ENCODE results near the gene ITIH1. TPM values are rescaled to one million over a fixed set of nuclear protein-coding genes. Genes with fewer than 3 reads are reported as not detected.

Gene ITIH1
- total RNA-seq, 1 experiment from 2014 or later, result not detected

DNA sequence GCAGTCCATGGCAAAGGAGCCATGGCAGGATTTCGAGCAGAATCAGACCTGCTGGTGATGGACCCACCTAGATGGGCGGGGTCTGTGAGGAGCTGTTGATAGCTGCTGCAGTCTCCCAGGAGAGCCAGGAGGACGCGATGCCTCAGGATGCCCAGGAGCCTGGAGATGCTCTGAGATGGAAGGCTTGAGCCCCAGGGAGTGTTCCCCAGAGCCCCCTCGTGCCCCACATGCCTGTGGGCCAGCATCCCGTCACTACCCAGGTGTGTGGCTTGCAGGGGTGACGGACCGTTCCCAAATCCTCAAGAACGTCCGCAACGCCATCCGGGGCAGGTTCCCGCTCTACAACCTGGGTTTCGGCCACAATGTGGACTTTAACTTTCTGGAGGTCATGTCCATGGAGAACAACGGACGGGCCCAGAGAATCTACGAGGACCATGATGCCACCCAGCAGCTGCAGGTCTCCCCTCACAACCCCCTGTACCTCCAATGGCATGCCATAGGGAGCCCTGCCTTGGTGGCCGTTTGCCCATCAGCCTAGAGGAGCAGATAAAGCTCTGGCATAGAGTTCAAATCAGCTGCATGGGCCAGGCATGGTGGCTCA lies 6.7 kb downstream of the ITIH1 start:
- Histone ChIP-seq H3K4me3 (no peak overlapping the region), H3K9me3 (no peaks in the 10 kb centered on the region), H3K36me3 (no peaks in the 10 kb centered on the region), H3K27me3 (no peaks in the 10 kb centered on the region)
- no peak for DNase-seq

DNA sequence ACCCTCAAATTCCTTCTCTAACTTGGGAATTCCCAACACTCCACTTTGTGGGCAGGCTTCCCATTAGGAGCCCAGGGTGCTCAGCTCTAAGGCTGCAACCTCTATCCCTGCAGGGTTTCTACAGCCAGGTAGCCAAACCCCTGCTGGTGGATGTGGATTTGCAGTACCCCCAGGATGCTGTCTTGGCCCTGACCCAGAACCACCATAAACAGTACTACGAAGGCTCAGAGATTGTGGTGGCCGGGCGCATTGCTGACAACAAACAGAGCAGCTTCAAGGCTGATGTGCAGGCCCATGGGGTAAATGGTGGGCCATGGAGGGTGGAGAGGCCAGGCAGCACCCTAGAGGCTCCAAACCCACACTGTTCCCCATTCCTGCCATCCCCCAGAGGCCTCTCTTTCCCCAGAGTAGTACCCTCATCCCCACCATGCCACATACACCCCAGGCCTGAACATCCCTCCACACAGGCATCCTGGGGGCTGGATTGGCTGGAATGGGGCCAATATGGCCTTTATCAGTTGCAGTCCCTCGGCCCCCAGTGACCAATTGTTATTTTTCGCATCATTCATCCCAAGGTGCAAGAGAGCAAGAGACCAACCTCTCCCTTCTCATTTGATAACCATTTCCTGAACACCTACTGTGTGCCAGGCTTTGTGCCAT lies 7.7 kb downstream of the ITIH1 start:
- no peak for DNase-seq
- no peaks in the 10 kb centered on the region for H3K36me3 ChIP-seq
- no peak overlapping the region for H3K4me3 ChIP-seq
- no peaks in the 10 kb centered on the region for H3K27me3 ChIP-seq
- no peaks in the 10 kb centered on the region for H3K9me3 ChIP-seq

DNA sequence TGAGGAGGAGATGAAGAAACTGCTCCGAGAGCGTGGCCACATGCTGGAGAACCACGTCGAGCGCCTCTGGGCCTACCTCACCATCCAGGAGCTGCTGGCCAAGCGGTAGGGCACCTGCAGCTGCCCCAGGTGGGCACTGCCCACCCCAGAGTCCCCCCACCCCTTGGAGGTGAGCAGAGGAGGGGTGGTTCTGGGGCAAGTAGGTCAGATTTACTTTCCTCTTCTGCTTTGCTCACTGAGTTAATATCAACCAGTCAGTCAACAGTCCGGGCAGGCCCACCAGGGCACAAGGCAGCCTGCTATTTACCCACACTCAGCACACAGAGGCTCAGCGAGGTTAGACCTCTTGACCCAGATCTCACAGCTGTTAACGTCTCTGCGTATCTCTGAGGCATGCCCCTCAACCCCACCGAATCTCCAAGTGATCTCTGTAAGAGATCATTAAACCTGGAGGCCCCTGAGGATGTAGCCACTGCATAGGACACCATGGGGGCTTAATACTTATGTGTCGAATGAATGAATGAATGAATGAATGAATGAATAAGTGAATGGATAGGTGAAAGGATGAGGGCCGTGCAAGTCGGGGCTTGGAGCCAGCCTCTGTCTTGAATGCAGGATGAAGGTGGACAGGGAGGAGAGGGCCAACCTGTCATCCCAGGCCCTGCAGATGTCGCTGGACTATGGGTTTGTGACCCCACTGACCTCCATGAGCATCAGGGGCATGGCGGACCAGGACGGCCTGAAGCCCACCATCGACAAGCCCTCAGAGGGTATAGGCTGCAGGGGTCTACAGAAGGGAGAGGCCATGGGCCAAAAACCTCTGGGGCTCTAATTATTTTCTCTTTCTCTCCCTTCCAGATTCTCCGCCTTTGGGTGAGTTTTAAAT lies 9.2 kb downstream of the ITIH1 start:
- DNase-seq, result no peak
- Histone ChIP-seq H3K36me3 (no peaks in the 10 kb centered on the region), H3K4me3 (no peak overlapping the region), H3K9me3 (no peaks in the 10 kb centered on the region), H3K27me3 (no peaks in the 10 kb centered on the region)

DNA sequence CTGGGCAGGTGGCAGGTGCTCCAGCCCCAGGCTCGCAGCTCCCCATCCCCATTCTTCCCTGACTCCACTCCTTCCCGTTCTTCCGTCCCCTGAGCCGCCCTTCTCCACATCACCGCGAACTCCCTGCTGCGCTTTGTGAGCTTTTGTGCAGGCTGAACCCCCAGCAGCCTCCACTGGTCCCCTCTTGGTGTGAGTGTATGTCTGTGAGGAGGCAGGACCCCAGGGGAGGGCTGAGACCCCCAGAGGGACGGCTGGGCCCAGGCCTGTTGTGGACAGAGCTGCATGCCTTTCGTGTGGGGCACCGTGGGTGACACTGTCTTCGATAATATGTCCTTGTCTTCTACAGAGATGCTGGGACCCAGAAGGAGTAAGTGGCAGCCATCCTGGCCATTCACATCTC lies 9.8 kb downstream of the ITIH1 start:
- no peaks in the 10 kb centered on the region for H3K27me3 ChIP-seq
- DNase-seq, result no peak
- H3K9me3 ChIP-seq, result no peaks in the 10 kb centered on the region
- H3K4me3 ChIP-seq, result no peak overlapping the region
- H3K36me3 ChIP-seq, result no peaks in the 10 kb centered on the region

DNA sequence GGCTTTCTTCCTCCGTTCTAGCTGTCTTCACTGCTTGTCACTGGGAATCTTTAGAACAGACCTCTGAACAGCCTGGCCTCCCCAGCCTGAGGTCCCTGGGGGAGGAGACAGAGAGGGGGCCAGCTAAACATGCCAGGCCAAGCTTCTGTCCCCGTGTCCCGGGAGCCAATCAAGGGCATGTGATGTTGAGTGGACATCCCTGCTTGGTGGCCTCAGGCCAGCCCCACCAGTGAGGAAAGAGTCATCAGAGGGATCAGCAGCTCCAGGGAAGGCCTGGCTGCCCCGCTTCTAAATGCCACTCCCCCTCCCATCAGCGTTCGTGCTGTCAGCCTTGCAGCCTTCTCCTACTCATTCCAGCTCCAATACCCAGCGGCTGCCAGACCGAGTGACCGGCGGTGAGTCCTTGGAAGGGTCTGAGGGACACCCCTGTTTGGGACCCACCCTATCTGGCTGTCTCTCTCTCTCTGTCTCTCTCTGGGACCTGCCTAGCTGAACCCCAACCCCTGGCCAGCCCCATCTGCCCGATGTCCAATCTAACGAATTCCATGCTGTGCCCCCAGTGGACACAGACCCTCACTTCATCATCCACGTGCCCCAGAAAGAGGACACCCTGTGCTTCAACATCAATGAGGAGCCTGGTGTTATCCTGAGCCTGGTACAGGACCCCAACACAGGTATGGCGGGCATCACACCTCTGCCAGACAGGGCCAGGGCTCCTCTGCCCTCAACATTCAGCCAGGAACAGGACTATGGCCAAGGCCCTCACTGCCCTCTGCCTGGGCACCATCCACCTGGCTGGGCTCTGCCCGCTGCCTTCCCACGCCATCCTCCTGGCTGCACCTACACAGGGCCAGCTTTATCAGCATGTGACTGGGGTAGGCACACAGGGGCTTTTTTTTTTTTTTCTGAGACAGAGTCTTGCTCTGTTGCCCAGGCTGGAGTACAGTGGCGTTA lies 10.6 kb downstream of the ITIH1 start:
- no peak overlapping the region for H3K4me3 ChIP-seq
- no peaks in the 10 kb centered on the region for H3K27me3 ChIP-seq
- no peaks in the 10 kb centered on the region for H3K36me3 ChIP-seq
- no peak for DNase-seq
- no peaks in the 10 kb centered on the region for H3K9me3 ChIP-seq

DNA sequence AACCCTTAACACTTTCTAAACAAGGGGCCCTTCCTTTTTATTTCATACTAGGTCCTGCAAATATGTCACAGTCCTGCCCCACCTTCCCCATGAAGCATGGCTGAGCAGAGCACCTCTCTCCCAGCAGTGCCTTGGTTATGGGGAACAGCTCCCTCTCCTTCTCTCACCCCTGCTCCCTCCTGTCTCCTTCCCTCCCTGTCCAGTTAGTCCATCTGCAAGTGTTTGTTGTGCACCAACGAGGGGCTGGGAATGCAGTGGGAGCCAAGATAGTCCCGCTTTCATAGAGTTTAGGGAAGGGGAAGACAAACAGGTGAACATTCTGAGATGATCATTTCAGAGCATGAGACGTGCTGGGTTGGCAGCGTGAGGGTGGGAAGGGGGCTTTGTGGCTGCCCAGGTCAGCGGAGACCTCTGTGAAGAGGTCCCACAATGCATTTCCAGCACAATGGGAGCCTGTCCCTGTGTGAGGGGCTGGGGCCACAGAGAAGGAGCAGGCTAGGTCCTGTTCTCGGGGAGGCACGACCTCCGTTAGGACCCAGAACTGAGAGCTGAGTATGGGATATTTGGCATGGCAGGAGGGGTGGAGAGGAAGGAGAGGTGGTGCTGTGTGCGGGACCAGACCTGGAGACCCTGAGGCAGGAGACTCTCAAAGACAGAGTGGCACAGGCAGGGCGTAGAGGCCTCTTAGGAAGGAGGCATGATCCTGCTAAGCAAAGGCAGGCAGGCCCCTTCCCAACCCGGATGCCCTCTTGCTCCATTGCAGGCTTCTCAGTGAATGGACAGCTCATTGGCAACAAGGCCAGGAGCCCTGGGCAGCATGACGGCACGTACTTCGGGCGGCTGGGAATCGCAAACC lies 11.7 kb downstream of the ITIH1 start:
- H3K4me3 ChIP-seq, result no peak overlapping the region
- DNase-seq, result no peak
- no peaks in the 10 kb centered on the region for H3K36me3 ChIP-seq
- no peaks in the 10 kb centered on the region for H3K9me3 ChIP-seq
- H3K27me3 ChIP-seq, result no peaks in the 10 kb centered on the region

DNA sequence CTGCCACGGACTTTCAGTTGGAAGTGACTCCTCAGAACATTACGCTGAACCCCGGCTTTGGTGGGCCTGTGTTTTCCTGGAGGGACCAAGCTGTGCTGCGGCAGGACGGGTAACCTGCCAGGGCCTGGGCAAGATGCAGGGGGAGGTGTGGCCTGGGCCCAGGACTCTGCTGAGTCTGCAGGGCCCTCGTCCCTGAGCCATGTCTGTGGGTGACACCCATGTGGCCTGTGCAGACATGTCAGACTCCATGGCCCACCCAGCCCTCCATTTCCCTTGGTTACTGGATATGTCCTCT lies 12.3 kb downstream of the ITIH1 start:
- H3K36me3 ChIP-seq, result no peaks in the 10 kb centered on the region
- H3K9me3 ChIP-seq, result no peaks in the 10 kb centered on the region
- H3K4me3 ChIP-seq, result no peak overlapping the region
- H3K27me3 ChIP-seq, result no peaks in the 10 kb centered on the region
- no peak for DNase-seq

DNA sequence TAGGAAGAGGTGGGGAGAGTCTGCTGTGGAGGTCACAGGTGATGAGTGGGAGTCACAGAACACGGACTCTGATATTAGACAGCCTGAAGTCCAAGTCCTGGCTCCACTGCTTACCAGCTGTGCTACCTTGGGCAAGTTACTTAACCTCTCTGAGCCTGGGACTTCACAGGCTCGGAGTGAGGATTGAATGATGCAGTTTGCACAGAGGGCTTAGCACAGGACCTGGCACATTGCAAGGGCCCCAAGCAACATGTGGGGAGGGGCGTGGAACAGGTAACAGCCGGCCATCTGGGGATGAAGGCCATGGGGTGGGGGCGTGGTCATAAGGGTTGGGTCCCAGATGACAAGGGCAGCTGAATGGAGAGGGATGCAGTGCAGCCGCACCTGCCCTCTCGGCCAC lies 12.9 kb downstream of the ITIH1 start:
- Histone ChIP-seq H3K4me3 (no peak overlapping the region), H3K27me3 (no peaks in the 10 kb centered on the region), H3K9me3 (no peaks in the 10 kb centered on the region), H3K36me3 (no peaks in the 10 kb centered on the region)
- DNase-seq, result no peak

DNA sequence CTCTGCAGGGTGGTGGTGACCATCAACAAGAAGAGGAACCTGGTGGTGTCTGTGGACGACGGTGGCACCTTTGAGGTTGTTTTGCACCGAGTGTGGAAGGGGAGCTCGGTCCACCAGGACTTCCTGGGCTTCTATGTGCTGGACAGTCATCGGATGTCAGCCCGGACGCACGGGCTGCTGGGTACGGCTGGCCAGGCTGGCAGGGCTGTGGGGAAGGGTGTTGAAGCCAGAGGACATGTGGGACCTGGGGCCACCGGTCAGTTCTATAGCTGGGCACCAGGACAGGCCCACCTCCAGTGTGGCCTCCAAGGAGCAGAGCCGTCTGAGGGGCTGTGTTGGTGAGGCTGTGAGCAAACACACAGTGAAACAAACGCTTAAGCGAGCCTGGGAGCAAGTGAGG lies 13.3 kb downstream of the ITIH1 start:
- no peak for DNase-seq
- Histone ChIP-seq H3K9me3 (no peaks in the 10 kb centered on the region), H3K27me3 (no peaks in the 10 kb centered on the region), H3K4me3 (no peak overlapping the region), H3K36me3 (no peaks in the 10 kb centered on the region)

DNA sequence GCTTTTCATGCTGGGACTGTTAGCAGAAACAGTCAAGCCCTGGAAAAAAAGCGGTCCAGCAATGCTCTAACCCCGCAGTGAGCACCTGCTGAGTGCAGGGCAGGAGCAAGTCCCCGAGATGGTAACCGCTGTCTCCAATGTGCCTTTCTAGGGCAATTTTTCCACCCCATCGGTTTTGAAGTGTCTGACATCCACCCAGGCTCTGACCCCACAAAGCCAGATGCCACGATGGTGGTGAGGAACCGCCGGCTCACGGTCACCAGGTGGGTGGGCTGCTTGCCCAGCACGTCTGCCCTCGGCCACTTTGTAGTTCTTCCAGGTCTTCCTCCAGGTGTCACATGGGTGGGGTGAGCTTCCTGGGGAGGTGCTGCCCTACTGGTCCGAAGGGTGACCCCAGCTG lies 14.0 kb downstream of the ITIH1 start:
- Histone ChIP-seq H3K27me3 (no peaks in the 10 kb centered on the region), H3K4me3 (no peak overlapping the region), H3K9me3 (no peaks in the 10 kb centered on the region), H3K36me3 (no peaks in the 10 kb centered on the region)
- no peak for DNase-seq

DNA sequence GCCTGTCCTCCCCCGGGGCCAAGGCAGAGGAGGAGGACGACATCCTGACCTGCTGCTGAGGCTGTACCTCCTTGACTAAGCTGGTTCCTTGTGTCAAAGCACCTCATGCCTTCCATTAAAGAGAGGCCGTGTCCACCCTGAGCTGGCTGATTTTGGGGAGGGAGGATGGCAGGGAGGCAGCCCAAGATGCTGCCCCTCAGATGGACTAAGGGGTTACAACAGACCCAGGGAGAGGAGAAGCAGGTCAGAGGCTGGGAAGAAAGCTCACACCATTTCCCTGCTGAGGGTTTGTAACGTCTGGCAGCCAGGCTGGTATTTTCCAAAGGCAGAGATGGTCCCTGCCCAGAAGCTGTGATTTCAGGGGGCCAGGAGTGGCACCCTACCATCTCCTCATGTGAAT lies 14.5 kb downstream of the ITIH1 start:
- DNase-seq, result no peak
- H3K9me3 ChIP-seq, result no peaks in the 10 kb centered on the region
- no peaks in the 10 kb centered on the region for H3K27me3 ChIP-seq
- H3K4me3 ChIP-seq, result no peak overlapping the region
- no peaks in the 10 kb centered on the region for H3K36me3 ChIP-seq

DNA sequence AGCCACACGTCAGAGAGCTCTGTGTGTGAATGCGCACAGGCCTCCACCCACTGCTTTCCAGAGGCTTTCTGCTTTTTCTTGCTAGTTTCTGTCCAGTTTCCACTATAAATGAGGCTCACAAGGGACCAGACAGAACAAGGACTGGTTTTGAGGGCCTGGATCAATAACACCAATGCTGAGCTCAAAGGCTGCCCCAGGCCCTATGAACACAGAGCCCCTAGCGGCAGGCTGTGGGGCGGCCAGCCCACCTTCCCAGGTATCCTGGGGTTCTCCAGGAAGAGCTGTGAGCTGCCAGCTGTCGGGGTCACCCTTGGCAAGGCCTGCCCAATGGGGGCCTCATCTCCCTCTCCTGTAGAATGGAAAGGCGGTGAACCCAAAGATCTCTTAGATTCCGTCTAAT lies 15.0 kb downstream of the ITIH1 start:
- Histone ChIP-seq H3K36me3 (no peaks in the 10 kb centered on the region), H3K9me3 (no peaks in the 10 kb centered on the region), H3K27me3 (no peaks in the 10 kb centered on the region), H3K4me3 (no peak overlapping the region)
- no peak for DNase-seq

DNA sequence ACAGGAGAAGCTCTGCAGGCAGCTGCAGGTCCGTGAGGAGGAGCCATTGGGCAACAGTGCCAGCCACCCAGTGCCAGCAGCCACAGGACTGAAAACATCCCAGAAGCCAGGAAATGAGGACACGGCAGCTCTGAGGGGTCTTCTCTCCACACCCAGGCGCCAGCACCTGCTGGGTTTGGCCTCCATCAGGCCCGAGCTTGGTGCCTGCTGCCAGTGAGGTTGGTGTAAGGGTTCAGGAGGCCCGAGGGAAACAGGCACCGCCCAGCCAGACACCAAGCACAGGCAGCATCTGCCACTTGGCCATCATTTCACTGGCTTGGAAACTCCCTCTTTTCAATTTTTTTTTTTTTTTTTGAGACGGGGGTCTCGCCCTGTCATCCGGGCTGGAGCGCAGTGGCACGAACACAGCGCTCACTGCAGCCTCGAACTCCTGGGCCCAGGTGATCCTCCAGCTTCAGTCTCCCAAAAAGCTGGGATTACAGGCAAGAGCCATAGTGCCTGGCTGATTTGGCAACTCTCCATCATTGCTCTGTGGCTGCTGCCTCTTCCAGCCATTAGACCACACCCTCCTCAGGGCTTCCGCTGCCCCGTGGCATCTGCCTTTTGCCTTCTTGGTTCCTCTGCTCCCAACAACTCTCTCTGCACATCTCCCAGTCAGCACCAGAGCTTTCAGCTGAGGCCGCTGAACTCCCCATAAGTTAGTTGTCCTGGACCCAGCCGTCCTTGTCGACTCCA lies 15.7 kb downstream of the ITIH1 start:
- no peak for DNase-seq
- Histone ChIP-seq H3K27me3 (no peaks in the 10 kb centered on the region), H3K36me3 (no peaks in the 10 kb centered on the region), H3K4me3 (no peak overlapping the region), H3K9me3 (no peaks in the 10 kb centered on the region)

DNA sequence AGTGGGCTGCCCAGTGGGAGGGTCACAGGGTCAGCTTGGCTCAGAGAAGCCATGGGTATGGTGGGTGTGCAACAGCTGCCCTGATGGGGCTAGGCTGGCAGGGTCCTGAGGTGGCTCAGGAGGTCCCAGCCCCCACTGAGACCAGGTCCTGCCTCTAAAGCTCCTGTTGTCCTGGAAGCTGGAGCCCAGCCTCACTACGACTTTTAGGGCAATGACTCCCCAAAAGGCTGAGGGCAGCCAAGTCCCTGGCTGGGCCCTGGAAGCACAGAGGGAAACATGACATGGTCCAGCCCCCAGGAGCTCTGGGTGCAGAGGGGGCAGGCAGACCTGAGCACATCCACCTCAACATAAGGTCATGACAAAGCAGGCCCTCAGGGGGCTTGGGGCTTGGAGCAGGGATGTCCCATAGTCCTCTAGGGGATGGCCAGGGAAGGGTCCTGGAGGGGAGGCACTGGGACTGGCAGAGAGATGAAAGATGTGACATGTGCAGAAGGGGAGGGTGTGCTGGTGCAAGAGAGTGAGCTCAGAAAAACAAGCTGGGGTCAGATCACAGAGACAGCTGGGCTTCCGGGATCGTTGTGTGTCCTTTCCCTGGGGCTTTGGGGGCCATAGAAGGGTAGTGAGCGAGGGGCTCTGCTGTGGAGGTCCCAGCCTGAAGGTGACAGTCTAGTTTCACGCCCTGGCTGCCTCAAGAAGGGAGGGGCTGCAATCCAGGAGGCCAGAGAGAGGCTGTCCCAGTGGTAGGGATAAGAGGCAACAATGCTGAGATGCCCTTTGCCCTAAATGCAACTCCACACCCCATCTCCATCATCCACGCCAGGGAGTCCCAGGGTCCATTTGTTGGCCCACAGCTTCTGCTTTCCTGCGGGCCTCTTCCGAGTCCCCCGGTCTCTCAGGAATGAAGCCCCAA lies 16.6 kb downstream of the ITIH1 start:
- DNase-seq, result no peak
- Histone ChIP-seq H3K4me3 (no peak overlapping the region), H3K27me3 (no peaks in the 10 kb centered on the region), H3K9me3 (no peaks in the 10 kb centered on the region), H3K36me3 (no peaks in the 10 kb centered on the region)

DNA sequence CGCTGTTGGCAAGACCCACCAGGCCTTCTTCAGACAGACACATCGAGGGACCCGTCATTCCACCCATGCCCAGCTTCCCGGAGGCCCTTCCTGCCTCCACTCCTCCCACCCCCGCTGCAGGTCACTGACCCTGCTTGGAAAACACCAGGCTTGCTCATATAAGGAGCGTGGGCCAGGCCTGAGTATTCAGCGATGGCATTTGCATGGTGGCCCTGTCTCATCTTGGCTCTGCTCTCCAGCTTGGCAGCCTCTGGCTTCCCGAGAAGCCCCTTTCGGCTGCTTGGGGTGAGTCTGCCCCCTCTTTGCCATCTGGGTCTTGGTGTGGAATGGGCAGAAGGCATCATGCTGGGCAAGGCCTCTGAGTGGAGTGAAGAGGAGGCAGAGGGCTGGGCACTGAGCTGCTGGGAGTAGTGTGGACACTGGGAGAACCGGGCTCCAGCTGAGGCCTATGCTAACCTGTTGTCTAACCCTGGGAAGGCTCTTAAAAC lies 17.3 kb downstream of the ITIH1 start, which contains the start of gene ITIH3:
Gene ITIH3 (plus strand): TSS at position 185 of the 488 bp plus-strand sequence. CDS start 8 bp downstream, at position 193.
- H3K36me3 ChIP-seq, result no peaks in the 10 kb centered on the region
- H3K4me3 ChIP-seq, result no peak within 1 kb of the TSS
- H3K27me3 ChIP-seq, result no peaks in the 10 kb centered on the region
- H3K9me3 ChIP-seq, result no peaks in the 10 kb centered on the region
- no peak for DNase-seq

All from MG63 (cell line).